Measurements from ENCODE around the gene ZNF710.
A peak's percentile ranks its signal among the peaks of the same experiment; 100 is the strongest.
"Not testable (repeated sequence)": the region's sequence is repeated elsewhere in the genome, so short reads cannot be mapped to it uniquely, and the experiment has no call there.

The ZNF710 gene

DNA sequence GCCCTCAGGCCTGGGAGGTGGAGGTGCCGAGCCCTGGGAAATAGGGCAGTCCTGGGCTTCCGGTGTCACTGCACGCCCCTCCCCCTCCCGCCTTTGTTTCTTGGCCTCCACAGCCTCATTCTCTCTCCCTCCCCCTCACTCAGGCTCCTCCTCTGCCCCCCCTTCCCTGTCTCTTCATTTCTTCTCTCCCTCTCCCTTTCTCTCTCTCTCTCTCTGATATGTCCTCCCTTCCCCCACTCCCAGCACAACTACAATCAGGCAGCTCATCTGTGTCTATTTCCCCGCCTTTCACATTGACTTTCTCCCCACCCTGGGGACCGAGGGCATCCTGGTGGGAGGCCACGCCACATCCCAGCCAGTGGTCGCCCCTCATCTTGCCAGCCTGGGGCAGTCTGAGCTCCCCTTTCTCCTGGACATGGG, 60.9 kb downstream of the ZNF710 start:
- no peak for DNase-seq (ENCODE audit: low read depth)

DNA sequence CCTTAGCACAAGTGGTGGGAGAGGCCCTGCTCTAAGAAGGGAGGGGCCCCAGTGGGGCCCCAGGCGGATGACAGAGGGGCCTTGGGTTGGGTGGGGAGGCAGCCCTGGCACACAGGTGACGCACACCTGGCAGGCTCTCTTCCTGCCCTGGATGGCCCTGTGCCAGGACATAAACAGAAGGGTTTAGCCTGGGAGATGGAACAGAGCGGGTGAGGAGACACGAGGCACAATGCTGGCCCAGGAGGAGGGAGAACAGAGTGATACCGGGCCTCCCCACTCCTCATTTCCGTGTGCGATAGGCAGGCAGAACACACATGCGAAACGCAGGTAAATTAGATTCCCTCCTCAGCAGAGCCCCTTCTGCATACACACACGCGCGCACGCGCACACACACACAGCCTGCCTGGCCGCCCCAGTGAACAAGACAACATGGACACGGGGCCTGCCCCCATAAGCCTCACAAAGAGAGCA, 61.4 kb downstream of the ZNF710 start:
- no peak for DNase-seq (ENCODE audit: low read depth)

DNA sequence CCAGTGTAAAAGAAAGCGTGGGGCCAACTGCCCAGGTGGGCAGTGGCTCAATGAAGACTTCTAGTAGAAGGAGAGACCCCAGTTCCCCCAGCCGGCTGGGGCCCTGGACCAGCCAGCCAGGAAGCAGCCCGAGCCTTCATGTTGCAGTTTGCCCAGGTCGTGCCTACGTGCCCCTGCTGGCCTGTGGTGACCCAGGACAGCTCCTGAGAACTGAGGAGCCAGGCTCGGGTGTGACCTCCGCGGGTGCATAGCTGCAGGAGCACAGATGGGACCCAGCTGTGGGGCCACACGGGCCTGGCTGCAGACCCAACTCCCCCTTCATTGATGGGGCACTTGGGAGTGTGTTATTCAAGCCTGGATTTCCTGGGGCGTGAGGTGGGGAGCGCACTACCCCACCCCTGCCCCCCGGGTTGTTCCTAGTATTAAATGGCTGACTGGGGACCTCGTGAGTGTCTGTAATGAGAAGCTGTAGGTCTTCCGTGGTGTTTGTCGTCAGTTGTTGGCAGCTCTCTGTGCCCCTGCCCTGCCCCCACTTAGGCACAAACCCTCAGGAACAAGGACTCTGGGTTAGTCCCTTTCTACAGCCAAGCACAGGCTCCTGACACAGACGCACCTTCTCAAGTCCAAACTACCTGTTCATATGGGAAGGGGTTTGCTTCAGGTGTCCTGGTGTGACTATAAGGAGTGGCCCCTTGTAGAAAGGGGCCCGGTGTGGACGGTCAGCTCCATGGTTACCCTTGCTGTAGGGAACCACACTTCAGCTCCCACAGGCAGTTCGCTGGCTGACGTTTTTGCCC, 62.0 kb downstream of the ZNF710 start:
- DNase-seq (ENCODE audit: low read depth), result no peak

DNA sequence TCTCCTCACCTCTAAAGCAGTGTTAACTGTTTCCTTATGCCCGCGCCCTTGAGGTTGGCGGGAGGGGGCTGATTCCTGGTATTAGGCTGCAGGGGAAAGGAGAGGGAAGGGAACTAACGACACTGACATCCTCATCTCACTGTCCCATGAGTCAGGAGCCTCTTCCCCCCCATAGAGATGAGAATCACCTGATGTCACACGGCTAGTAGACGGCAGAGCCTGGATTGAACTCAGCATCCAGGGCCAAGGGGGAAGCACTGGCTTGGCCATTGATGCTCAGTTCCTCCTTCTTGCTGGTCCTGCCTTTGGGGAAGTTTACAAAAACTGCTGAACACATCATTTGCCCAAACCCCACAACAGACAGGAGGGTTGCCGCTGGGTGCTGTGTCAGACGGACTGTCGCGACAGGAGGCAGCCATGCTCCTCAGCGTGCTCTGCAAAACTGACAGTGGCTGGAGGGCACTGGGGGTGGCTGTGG, 62.7 kb downstream of the ZNF710 start:
- no peak for DNase-seq (ENCODE audit: low read depth)

DNA sequence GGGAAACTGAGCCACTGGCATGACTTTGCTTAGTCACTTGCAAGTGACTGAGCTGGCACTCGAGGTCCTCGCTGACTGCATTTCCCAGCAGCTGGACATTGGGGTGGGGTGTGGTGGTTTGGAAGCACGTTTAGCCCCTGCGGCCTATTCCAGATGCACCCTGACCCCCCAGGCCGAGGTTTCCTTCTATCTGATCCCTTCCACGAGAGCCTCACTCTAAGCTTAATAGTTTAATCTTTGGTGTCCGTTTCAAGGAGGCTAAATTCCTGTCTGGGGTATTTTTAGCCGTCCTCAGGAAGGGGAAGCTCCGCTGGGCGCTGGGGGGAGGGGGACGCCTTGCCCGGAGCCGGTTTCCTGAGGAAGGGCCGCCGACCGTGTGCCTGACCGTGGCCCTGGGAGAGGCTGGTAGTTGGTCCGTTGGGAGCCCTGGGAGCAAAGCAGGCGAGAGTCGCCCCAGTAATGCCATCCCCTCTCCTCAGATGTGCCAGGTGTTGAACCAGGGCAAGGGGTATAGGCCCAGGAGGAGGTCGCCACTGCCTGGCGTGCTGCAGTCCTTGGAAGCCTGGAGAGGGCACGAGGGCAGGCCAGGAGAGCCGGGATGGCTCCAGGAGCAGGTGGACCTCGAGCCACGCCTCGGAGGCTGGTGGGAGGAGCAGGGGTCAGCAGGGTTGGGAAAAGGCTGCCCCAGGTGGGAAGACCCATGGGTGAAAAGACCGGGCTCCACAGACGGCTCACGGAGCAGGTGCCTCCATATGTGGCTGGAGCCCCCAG, 64.0 kb downstream of the ZNF710 start:
- DNase-seq (ENCODE audit: low read depth), result no peak

DNA sequence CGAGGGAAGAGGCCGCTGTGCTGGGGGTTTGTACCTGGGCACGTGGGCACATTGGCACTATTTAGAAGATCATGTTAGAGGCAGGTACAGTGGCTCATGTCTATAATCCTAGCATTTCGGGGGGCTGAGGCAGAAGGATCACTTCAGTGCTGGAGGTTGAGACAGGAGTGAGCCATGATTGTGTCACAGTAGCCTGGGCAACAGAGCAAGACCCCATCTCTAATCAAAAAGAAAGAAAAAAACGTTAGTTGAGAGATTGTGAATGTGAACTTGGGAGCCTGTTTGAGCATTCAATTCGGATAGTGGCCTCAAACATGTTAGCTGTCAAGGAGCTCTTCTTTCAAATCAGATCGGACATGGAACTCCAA, 64.5 kb downstream of the ZNF710 start:
- no peak for DNase-seq (ENCODE audit: low read depth)

DNA sequence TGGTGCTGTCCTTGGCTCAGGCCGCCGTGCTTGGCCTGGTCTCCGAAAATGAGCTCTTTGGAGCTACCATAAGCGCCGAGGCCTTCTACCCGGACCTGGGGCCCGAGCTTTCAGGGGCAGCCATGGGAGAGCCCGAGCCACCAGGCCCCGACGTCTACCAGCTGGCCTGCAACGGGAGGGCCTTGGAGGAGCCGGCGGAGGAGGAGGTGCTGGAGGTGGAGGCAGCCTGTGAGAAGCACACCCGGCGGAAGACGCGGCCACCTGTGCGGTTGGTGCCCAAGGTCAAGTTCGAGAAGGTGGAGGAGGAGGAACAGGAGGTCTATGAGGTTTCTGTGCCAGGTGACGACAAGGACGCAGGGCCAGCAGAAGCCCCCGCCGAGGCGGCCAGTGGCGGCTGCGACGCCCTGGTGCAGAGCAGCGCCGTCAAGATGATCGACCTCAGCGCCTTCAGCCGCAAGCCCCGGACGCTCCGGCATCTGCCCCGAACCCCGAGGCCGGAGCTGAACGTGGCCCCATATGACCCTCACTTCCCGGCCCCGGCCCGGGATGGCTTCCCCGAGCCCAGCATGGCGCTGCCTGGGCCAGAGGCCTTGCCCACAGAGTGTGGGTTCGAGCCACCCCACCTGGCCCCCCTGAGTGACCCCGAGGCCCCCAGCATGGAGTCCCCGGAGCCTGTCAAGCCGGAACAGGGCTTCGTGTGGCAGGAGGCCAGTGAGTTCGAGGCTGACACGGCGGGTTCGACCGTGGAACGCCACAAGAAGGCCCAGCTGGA, 66.2 kb downstream of the ZNF710 start:
- no peak for DNase-seq (ENCODE audit: low read depth)

DNA sequence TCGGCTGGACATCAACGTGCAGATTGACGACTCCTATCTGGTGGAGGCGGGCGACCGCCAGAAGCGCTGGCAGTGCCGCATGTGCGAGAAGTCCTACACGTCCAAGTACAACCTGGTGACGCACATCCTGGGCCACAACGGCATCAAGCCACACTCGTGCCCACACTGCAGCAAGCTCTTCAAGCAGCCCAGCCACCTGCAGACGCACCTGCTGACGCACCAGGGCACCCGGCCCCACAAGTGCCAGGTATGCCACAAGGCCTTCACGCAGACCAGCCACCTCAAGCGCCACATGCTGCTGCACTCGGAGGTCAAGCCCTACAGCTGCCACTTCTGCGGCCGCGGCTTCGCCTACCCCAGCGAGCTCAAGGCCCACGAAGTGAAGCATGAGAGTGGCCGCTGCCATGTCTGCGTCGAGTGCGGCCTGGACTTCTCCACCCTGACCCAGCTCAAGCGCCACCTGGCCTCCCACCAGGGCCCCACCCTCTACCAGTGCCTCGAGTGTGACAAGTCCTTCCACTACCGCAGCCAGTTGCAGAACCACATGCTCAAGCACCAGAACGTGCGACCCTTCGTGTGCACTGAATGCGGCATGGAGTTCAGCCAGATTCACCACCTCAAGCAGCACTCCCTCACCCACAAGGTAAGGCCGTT, 67.0 kb downstream of the ZNF710 start:
- no peak for DNase-seq (ENCODE audit: low read depth)

DNA sequence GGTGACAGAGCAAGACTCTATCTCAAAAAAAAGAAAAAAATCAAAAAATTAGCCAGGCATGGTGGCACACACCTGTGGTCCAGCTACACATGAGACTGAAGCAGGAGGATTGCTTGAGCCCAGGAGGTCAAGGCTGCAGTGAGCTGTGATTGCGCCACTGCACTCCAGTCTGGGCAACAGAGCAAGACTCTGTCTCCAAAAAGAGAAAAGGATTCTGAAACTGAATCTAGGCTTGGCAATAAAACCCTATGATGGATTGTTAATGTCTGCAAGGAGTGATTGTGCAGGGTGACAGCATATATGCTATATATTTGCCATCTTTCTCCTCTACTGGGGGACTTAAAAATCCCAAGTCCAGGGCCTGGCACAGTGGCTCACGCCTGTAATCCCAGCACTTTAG, 69.5 kb downstream of the ZNF710 start:
- DNase-seq (ENCODE audit: low read depth), result not testable (repeated sequence)

DNA sequence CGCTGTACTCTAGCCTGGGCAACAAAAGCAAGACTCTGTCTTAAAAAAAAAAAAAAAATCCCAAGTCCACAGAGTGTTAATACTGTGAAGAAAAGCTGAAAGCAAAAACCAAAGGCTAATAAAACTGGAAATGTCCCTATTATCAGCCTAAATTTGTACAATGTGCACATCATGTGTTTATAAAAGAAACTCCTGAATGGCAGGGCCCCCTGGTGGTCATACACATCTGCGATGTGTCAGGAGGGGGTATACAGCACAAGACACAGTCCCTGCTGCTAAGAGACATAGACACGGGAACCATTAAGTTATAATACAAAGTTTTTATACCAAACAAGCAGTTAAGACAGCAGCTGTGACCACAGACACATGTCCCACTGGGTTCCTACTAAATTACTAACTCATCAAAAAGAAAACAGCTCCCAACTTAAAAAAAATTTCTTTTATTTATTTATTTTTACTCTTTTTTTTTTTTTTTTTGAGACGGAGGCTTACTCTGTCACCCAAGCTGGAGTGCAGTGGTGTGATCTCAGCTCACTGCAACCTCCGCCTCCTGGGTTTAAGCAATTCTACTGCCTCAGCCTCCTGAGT, 70.2 kb downstream of the ZNF710 start:
- DNase-seq (ENCODE audit: low read depth), result peak; percentile 48

DNA sequence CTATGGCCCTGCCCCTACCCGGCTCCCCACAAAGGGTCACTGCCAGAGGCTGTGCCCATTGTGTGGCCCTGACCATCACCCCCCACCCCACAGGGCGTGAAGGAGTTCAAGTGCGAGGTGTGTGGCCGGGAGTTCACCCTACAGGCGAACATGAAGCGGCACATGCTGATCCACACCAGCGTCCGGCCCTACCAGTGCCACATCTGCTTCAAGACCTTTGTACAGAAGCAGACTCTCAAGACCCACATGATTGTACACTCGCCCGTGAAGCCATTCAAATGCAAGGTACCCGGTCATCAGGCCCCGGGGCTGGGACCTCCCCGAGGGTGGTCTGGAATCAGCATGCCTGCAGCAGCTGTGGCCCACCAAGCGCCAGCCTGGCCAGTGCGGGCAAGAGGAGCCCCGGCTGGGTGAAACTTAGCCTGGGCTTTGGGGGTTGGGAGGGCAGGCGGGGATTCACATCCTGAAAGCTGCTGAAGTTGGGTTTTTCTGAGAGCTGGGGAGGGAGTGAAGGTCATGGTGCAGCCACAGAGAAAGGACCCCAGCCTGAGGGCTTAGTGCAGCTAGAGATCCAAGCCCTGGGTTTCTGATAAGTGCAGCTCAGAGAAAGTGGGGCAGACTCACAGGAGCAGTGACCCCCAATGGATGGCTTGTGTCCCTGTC, 72.0 kb downstream of the ZNF710 start:
- no peak for DNase-seq (ENCODE audit: low read depth)

DNA sequence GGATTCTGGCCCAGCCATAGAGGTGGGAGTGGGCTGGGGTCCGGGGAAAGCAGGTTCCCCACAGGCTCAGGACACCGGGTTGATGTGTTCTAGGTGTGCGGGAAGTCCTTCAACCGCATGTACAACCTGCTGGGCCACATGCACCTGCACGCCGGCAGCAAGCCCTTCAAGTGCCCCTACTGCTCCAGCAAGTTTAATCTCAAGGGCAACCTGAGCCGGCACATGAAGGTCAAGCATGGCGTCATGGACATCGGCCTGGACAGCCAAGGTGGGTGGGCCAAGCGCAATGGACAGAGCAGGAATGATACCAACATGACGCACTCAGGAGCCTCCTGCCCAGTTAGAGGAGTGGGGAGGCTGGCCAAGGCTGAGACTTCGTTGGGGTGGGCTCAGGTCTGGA, 72.9 kb downstream of the ZNF710 start:
- no peak for DNase-seq (ENCODE audit: low read depth)

DNA sequence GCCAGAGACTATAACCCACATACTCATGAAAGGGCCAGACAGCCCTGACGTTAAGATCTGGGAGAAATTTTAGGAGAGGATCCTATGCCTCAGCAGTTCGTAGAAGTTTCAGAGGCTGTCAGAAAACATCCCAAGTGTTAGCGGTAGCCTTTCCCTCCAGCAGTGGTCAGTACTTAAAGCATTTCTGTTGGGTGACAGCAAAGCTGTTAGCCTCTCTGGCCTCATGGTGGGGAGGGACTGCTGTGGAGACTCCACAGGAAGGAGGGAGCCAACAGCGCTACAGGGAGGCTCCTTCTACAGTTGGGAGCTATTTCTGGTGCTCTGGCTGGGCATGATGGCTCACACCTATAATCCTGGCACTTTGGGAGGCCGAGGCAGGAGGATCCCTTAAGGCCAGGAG, 73.8 kb downstream of the ZNF710 start:
- no peak for DNase-seq (ENCODE audit: low read depth)

DNA sequence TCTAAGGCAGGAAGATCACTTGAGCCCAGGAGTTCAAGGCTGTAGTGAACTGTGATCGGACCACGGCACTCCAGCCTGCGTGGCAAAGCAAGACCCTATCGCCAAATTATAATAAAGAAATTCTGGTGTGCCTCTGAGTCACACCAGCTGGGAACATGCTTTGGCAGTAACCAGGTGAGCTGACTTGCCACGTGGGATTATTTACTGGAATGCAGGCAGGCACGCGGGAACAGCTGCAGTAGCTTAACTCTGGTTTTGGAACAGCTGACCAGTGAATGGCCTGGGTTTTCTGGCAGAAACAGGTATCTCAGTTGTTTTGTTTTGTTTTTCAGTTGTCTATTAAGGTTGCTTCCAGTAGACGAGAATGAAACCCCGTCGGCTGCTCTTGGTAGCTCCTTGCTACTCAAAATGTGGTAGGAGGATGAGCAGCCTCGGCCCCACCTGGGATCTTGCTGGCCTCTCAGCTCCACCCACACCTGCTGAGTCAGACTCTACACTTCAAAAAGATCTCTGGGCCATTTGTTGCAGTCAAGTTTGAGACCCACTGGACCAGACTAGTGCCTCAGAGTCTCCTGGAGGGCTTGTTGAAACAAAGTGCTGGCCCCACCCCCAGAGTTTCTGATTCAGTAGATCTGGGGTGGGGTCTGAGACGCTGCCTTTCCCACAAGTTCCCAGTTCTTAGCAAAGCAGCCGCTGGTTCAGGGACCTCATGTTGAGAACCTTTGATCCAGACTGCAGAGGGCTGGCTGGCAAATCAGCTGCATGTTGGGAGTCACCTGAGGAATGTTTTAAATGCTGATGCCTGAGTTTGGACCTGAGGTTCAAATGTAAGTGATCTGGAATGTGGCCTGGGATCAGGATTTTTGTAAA, 74.5 kb downstream of the ZNF710 start:
- DNase-seq (ENCODE audit: low read depth), result no peak

DNA sequence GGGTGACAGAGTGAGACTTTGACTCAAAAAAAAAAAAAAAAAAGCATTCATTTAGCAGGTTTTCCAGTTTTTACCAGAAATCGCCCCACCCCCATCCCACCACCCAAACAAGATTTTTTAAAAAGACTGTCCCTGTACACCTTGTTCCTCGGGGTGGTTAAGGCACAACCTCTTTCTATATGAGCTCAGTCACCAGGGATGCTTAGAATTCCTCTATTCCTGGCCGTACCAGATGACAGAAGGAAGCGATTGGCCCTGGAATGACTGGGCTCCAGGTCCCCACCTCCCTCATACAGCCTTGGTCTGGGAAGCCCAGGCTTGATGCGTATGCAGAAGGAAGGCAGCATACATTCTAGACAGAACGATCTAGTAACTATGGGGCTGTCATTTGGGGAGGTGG, 75.6 kb downstream of the ZNF710 start:
- DNase-seq (ENCODE audit: low read depth), result no peak

DNA sequence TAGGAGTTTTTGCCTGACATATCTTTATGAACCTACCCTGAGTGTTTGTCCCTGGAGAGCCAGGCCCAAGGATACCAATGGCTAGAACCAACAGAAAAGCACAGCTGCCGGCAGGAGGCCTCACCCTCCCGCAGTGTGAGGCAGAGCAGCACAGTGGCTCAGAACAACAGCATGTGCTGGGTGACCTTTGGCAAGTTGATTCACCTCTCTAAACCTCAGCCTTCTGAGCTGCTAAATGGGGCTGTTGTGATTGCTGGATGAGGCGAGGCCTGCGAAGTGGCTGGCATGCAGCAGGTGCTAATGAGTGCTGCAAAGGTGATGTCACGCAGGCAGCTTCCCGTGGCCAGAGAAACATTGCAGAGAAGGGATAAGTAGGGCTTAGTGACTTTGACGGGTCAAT, 77.8 kb downstream of the ZNF710 start:
- DNase-seq (ENCODE audit: low read depth), result no peak

DNA sequence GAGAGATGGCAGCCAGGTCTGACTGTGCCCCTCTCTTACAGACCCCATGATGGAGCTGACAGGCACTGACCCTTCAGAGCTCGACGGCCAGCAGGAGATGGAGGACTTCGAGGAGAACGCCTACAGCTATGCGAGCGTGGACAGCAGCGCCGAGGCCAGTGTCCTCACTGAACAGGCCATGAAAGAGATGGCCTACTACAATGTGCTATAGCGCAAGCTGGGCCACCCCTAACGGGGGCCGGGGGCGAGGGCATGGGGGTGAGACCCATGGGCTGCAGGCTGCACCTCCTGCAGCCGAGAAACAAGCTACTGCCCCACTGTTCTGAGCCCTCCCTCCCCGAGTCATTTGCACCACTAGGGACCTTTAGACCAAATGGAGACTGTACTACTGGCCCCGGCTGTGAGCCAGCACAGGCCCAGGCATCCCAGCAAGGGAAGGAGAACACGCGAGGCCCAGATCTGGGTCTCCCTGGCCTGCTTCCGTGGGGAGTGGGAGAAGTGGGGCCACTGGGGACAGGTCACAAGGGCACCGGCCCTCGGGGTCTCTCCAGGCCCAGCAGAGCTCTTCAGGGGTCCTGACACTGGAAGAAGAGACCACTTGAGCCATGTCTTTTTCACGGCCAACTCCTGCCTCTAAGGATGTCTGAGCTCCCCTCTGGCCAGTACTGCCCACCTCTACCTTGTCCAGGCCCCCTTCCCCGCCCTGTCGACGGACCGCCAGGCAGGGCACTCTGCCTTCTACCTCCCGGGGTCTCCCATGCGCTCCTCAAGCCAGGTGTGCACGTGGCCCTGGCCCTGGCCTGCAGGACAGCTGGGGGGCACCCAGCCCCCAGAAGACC, 78.7 kb downstream of the ZNF710 start:
- no peak for DNase-seq (ENCODE audit: low read depth)

DNA sequence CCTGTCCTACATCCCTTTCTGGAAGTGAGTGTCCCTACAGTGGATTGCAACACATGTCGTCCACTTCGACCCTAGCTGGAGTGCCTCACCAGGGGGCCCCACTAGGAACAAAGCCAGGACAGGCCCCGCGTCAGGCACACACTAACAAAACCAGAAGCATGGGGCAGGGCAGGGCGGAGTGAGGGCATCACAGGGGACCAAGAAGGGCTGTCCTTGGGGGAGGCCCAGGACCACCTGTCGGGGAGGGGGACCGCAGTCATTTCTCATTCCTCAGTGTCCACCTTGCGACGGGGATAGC, 79.3 kb downstream of the ZNF710 start:
- no peak for DNase-seq (ENCODE audit: low read depth)

DNA sequence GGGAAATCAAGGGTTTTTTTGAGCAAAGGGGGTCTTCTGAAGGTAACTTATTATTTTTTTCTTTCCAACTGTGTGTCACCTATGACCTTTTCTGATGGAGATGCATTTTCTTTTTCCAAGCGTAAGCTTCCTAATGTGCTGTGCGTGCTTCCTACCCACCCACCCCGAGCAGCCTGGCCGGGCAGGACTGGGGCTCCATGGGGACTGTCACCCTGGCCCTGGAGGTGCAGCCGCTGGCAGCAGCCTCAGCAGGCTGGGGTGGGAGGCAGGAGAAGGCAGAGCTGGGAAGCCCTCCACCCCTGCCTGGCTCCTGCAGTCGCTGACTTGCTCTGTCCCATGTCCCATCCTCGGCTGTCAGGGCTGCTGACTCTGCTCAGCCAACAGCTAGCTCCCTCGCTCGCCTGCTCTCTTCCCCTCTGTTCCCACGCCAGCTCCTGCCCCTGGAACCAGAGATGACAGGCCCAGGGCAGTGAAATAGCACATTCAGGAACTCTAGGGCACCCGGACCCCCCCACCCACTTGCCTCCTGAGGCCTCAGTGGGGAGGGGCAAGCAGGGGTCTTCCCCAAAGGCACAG, 79.8 kb downstream of the ZNF710 start:
- DNase-seq (ENCODE audit: low read depth), result no peak

Measured in non-pigmented ciliary epithelial cell (primary cell).